COLO668 (cell line): ENCODE data around the gene ATAD3A.

ENCODE experiments used
- DNase-seq: peaks from one replicate; lab custom pipeline; 2025; ENCODE audit not compliant: unreplicated experiment; lab: John Stamatoyannopoulos, UW

ATAD3A gene

DNA sequence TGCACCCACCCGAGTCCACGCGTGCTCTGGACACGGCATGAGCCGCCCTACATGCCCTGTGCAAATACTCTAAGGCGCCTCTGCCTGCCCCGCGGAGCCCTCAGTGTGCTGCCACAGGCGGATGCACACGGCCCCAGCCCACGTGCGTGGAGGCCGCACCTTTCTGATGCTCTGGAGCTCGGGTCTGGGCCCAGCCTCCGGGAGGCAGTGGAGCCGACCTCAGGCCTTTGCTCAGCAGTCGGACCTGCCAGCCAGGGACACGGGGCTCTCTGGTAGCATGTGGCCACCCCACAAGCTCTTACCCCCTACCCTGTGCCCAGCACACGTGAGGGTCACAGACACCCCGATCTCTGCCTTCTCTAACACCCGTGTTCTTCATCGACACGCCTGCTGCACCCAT is 26.4 kb downstream of the ATAD3A start:
- no peak for DNase-seq

DNA sequence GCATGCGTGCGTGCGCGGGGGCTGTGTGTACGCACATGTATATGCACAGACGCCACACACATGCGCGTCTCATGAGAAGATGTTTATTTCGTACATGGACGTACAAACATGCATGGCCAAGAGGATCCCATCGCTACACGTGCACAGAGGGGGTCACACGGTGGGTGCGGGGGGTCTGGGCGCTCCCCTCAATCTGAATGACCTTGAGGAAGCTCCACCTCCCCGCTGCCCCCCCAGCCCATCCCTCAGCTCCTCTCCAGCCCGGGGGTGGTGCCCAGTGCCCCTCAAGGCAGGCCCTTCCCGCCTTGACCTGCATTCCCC is 27.0 kb downstream of the ATAD3A start:
- no peak for DNase-seq

DNA sequence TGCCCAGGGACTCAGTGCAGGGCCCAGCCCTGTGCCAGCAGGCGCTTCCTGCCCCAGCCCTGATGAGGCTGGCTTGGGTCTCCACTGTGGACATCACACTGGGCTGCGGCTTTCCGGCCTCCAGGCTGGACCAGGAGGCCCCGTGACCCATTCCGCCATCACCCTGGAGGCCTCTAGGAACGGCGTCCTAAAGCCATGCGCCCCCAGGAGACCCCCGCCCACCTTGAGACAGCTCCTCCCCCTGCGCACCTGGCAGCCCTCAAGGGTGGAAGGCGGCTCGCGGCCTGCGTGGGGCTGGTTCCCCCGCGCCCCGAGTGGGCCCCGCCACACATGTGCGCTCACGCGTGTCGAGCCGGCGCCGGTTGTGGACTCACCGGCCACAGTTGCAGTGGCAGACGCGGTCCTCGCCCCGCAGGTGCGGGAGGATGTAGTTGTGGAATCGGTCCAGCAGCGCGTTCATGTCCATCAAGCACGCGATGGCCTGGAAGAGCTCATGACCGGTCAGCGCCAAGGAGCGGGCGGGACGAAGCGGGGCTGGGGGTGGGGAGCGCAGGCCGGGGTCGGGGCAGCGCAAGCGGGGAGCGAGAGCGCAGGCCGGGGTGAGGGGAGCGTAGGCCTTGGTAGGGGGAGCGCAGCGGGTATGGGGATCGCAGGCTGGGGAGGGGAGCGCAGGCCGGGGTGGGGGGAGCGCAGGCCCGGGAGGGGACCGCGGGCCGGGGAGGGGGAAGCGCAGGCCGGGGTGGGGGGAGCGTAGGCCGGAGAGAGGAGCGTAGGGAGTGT is 27.5 kb downstream of the ATAD3A start:
- DNase-seq = no peak

DNA sequence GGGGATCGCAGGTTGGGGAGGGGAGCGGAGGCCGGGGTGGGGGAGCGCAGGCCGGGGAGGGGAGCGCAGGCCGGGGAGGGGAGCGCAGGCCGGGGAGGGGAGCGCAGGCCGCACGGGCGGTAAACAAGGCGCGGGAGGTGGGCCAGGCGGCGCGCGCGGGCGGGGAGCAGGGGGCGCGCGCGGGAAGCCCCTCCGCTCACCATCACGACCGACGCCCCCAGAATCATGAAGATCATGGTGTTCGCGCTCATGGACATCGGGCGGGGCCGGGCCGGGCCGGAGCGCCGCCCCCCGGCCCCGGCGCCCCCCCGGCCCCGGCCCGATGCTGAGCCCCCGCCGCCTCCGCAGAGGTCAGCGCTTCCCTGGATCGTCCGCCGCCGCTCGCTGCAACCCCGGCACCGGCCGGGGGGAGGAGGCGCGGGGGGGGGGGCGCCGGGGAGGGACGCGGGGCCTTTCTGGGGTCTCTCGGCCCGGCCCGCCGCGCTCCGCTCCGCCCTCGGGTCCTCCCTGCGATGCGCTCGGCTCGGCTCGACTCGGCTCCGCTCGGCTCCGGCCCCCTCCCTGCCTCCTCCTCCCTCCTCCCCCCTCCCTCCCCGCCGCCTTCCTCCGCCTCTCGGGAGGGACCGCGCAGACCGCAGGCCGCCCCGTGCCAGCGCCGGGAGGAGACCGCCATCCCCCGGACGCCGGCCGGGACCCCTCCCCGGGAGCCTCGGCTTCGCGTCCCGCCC is 28.3 kb downstream of the ATAD3A start, which contains the start of gene TMEM240:
TMEM240 (minus strand) TSS at position 535 of the 728 bp plus-strand sequence; CDS start at position 257, 278 bp downstream.
- DNase-seq = no peak

DNA sequence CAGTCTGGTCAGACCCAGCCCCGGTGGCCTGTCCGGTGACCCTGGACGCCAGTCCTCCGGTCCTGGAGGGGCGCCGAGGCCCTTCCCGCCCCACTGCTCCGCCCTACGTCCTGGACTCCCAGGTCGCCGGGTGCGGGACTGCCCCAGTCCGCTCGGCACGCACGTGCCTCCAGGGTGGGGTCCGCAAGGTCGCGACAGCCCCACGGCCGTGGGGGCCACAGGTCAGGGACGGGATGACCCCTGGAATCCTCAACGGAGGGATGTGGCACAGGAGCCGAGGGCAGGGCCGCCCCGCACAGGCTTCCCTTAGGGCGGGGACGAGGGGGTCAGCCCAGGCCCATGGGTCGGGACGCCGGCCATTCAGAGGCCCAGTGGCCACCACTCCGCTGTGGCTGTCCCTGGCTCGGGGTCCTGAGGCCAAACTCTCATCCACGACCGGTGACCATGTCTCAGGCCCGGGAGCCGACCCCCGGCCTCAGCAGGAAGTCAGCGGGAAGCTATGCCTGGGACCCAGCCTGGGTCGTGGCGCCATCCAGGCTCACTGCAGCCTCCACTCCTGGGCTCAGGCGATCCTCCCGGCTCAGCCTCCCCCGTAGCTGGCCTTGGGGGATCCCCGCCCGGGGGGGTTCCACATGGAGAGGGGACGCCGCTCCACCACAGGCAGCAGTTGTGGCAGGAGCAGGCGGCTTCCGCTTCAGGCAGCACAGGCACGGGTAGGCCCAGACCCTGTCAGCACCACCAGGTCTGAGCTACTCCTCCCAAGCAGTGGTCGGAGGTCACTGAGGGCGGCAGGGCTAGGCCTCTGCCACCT is 29.1 kb downstream of the ATAD3A start:
- no peak for DNase-seq

DNA sequence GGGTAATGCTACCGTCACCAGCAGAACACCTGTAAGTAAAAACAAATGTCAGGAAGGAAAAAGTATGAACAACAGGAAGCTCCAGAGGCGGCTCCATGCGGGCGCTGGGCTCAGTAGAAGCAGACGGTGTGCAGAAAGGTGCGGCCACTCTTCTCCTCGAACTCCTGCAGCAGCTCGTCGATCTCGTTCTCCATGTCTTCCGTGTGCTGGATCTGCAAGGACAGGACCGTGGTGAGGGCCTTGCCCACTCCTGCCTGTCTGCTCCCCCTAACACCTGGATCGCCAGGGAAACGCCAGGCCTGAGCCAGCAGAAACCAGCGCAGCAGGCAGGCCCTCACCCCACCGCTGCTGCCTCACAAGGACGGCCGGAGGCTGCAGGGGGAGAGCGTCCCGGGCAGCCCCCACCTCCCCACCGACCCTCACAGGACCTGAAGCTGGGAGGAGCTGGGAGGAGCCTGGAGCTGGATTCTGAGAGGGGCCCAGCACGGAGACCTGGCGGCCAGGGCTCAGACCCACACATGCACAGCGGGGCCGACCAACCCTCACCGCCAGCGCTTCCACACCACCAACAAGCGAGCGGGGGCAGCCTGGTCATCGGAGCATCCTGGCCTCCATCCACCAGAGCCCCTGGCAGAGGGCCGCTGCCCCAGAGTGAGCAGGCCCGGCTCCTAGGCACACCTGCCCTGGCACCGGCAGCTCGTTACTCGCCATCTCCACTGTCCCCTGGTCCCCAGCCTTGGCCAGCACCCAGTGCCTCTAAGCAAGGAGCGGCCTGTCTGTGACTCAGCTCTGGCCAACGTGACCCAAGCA is 30.2 kb downstream of the ATAD3A start:
- DNase-seq = no peak

DNA sequence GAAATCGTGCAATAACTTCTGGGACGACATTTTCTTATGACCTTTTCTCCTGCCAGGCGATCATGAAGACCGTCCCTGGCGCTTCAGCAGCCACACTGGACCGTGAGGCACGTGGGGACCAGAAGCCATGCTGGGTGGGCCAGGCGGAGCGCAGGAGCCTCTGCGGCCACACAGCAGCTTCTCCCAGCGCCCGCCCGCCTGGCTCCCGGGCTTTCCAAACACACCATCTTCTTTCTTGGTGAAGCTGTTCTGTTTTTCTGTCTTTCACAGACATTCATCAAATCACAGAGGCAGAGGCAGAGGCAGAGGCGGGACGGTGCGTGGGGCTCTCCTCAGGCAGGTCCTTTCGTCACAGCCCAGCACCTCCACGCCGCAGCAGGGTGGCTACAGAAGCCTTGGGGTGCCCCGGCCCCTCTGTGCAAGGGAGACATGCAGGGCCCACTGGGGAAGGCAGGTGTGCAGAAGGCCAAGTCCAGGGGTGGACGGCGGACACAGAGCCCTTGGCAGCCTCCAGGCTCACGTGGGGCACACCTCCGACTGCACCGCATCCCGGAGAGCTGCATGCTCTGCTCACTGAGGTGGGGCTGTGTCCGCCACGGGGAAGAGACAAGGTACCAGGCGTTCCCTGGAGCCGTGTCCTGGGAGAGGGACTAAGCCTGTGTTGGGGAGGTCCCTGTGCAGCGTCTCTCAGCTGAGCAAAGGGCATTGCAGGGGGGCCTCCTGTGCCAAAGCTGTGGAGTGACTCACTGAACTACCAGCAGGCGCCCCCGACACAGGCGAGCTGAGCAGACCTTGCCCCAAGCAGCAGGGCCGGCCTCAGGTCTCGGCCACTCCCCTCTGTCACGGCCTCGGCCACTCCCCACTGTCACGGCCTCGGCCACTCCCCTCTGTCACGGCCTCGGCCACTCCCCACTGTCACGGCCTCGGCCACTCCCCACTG is 31.1 kb downstream of the ATAD3A start:
- DNase-seq = no peak

DNA sequence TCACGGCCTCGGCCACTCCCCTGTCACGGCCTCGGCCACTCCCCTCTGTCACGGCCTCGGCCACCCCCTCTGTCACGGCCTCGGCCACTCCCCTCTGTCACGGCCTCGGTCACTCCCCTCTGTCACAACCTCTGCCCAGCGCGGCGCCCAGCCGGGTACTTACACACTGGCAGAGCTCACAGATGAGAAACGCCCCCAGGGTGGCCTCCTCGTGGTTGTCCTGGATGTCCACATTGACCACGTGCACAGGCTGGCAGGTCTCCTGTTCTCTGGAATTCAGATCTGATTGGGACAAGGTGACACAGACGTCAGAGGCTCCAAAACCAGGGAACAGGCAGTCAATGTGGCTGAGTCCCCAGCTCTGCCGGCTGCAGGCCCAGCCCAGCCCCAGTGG is 31.7 kb downstream of the ATAD3A start:
- DNase-seq = no peak

DNA sequence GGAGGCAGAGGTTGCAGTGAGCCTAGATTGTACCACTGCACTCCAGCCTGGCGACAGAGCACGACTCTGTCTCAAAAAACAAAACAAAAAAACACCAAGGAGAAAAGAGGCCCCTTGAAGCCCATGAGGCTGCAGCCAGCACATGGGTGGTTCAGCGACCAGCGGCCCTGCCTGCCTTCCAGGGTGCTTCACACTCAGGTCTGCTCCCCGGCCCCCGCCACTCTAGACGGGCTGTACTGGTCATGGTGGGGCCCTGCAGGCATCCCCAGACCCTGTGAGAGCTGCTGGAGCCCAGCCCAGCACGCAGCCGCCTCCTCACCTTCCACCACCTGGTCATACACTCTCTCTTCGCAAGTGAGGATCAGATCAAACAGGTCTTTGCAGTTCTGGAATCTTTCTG is 32.6 kb downstream of the ATAD3A start:
- DNase-seq = no peak

DNA sequence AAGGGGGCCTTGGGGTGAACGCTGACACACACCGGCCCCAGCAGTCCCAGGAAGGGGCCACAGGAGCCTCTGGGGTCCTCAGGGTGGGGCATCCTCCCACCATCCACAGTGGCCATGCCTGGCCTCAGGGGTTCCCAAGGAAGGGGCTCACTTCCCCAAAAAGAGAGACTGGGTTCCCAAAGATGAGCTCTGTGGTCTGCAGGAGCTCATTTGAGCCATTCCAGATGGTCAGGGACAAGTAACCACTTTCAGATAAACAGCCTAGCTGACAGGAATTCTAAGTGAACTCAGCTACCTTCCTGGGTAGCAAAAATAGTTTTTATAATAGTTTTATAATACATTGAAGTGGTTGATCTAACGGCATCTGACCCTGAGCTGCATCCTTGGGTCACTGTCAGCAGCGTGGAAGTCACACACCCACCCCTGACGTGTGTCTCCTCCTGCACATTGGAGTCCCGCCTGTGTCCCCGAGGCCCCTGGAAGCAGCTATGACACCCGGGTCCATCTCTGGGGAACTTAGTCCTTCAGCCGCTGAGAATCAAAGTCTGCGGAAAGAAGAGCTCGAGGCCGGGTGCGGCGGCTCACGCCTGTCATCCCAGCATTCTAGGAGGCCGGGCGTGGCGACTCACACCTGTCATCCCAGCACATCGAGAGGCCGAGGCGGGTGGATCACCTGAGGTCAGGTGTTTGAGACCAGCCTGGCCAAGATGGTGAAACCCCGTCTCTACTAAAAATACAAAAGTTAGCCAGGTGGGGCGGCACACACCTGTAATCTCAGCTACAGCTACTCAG is 34.2 kb downstream of the ATAD3A start:
- DNase-seq = no peak

DNA sequence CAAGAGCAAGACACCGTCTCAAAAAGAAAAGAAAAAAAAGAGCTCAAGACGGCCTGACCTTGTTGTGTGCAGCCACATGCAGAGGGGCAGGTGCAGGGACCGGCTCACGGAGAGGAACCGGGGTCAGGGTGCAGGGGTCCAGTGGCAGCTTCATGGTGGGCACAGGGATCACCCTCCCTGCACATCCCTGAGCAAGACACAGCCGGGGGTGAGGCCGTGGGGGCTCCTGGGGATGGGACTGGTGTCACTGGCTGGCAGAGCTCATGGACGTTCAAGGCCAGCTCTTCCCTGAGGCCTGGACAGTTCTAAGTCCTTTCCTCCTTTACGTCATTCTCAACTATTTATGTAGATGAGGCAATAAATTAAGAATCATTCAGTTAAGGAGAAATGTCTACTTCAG is 35.0 kb downstream of the ATAD3A start:
- DNase-seq = no peak

DNA sequence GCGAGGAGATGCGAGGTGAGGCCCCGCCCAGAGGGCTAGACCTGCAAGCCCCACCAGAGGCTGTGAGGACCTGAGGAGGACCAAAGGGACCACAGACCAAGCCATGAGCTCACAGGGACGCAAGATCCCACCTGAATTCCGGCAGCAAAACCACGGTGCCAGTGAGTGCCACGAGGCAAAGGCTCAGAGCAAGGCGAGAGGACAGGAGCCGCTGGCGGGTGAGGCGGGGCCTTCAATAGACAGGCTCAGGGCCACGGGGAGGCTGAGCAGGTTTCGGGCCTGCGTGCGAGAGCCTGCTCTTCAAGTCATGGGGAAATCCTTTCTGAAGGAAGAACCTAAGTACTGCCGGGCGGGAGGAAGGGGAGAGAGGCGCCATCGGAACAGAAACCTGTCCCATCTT is 35.5 kb downstream of the ATAD3A start:
- DNase-seq = no peak

DNA sequence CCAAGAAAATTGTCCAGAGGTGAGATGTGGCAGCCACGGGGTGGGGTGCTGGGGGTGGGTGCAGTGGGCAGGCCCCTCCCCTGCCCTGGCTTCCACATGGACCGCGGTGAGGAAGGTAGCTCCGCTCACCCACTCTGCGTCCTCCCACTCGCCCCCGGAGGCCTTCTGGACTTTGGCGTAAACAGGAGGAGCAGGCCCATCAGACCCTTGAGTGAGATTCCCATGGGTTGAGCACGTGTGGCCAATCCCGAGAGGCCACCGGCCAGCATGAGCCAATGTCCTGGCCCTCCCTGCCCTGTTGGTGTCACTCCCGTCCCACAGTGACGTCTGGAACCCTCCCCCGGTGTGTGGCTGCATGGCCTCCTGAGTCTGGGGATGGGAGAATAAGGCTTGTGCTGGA is 36.6 kb downstream of the ATAD3A start:
- DNase-seq = no peak

DNA sequence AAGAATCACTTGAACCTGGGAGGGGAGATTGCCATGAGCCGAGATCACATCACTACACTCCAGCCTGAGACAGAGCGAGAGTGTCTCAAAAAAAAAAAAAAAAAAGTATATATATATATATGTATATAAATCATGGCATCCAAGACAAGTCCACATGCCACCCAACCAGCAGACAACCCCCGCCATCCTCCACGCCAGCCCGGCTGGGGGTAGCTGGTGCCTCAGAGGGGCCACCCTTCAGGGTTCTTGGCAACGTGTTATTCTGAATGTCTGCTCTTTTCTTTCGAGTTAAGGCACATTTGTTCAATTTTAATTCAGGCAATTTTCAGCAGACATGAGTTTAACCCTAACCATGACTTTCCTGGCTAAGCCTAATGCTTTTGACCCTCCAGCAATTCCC is 38.1 kb downstream of the ATAD3A start:
- DNase-seq = no peak

DNA sequence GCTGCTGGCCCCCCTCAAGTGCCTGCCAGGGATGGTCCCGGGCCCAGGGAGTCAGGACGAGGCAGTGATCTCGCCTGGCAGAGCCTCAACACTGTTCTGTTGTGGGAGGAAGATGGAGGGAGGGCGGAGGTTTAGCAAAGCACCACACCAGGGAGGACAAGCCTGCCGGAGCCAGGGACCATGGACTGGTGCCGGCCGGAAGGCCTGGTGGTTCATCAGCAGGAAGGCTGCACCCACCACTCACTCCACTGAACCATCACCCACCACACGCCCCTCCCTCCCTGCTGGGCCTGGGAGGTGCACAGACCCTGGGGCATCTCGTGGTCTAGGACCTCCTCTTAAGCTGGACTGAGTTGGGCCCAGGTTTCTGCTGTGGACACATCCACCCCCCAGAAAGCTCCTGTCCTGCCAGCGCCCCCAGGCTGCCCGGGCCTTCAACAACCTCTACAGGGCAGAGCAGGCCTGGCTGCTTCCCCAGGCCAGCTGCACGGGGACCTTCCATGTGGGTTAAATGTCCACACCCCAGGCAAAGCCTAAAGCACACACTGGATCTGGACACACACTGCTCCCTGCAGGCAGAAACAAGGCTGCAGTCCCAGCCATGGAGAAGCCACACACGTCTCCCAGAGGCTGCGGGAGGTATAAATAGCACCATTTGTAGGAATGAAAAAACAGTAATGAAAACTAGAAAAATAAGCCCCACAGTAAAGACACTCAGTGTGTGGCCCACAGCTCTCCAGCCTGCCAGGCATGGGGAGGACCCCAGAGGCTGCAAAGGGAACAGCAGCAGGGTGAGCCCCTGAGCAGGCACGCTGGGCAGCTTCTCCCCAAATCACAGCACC is 38.9 kb downstream of the ATAD3A start:
- DNase-seq = no peak

DNA sequence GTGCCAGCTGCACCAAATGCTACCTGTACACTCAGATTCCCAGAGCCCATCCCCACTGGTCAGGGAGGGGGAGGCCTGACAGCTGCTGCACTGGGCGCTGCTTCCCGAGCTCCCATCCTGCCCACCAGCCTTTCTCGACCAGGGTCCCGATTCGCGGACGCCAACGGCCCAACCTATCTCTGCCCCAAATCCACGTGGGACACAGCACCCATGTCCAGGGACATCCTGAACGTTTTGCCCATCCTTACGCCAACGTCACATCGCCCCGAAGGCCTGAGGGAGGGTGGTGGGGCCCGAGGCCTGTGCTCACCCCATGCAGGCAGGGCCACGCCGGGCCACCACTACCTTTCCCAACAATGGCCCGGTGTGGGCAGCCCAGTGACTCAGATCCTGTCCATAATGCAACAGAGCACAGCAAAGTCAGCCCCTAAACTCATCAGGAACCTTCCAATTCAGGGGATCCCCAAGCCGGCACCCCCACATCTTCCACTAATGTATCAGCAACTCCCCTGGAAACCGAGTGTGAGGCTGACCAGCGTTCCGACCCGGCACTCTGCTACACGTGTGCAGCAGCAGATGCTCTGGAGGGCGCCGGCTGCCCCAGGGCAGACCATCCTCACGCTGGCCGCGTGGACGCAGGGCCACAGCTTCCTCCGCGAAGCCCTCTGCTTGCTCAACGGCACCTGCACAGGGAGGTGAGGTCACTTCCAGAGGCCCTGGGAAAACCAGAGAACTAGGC is 39.7 kb downstream of the ATAD3A start:
- DNase-seq = peak; percentile 38

DNA sequence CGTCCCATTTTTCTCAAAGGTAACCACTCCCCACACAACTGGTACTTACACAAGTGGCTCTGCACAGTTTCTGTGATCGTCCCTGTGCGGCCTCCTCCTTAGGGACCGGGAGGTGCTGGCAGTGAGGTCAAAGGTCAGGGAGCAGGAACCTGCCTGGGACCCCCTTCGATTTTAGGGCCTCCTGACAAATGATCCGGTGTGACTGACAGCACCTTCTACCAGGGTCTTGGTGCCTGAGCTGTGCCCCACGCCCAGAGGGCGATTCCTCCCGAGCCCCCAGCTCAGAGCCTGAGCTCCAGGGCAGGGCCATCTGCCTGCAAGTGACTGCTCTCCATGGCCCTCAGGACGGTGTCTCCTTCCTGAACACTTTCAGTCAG is 40.3 kb downstream of the ATAD3A start:
- DNase-seq = no peak
